NT2/D1 (cell line): ENCODE data around the gene NDUFA9.

ENCODE experiments used
- DNase-seq: peaks from one replicate; pipeline ENCODE4 v3.0.0-alpha.2; 2011; ENCODE audit warnings: low read depth, low spot score
- H3K27me3 ChIP-seq: 2 replicates; pipeline ENCODE4 v1.6.0; 2011; ENCODE audit warnings: mild to moderate bottlenecking; ENCODE audit not compliant: insufficient read length, insufficient read depth
- H3K36me3 ChIP-seq: 2 replicates; pipeline ENCODE4 v1.6.1; 2011; ENCODE audit warnings: mild to moderate bottlenecking, low read length, mixed read lengths; ENCODE audit not compliant: insufficient read depth, insufficient read length
- H3K4me1 ChIP-seq: 2 replicates; pipeline ENCODE4 v1.5.1; 2011; ENCODE audit not compliant: insufficient read depth, insufficient read length
- H3K4me3 ChIP-seq: 2 replicates; pipeline ENCODE4 v1.5.1; 2011; ENCODE audit warnings: low read depth; ENCODE audit not compliant: insufficient read length
- H3K9ac ChIP-seq: 2 replicates; pipeline ENCODE4 v1.6.0; 2011; ENCODE audit warnings: low read depth; ENCODE audit not compliant: insufficient read length
- H3K9me3 ChIP-seq: 2 replicates; pipeline ENCODE4 v1.5.1; 2011; ENCODE audit warnings: mild to moderate bottlenecking, low read length; ENCODE audit not compliant: insufficient read depth
- SUZ12 ChIP-seq: IDR thresholded peaks from 2 replicates; pipeline ENCODE4 v1.6.1; 2011; ENCODE audit not compliant: insufficient read length, insufficient read depth; ENCODE audit errors: extremely low read depth
- YY1 ChIP-seq: IDR thresholded peaks from 2 replicates; pipeline ENCODE4 v1.6.1; 2011; ENCODE audit not compliant: insufficient read length, insufficient read depth
- ZNF274 ChIP-seq: IDR thresholded peaks from 2 replicates; pipeline ENCODE4 v1.6.1; 2011; ENCODE audit warnings: mild to moderate bottlenecking, low read depth, low read length

Gene NDUFA9

DNA sequence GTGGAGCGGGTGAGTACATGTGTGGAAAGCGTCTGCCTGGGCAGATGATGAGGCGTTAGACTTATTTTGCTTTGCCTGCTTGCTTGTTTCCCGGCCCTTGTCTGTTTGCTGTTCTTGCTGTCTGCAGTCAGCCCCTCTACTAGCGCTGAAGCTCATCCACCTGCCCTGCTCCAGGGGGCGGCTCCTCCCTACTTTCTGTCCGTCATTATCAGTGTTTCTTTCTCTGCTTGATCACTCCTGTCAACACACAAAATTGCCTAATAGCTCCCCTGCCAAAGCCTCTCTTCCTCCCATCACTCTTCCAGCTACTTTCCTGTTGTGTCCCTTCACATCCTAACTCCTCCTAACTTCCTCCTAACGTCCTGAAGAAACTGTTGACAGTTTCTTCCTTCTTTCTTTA is 36.4 kb downstream of the NDUFA9 start:
- Histone ChIP-seq H3K4me1 (no peaks in the 10 kb centered on the region), H3K9me3 (peaks cover 23% of the 10 kb centered on the region), H3K9ac (no peak overlapping the region), H3K36me3 (peaks cover 84% of the 10 kb centered on the region), H3K4me3 (no peak overlapping the region), H3K27me3 (no peaks in the 10 kb centered on the region)
- DNase-seq: no peak
- no peak for TF ChIP-seq ZNF274

DNA sequence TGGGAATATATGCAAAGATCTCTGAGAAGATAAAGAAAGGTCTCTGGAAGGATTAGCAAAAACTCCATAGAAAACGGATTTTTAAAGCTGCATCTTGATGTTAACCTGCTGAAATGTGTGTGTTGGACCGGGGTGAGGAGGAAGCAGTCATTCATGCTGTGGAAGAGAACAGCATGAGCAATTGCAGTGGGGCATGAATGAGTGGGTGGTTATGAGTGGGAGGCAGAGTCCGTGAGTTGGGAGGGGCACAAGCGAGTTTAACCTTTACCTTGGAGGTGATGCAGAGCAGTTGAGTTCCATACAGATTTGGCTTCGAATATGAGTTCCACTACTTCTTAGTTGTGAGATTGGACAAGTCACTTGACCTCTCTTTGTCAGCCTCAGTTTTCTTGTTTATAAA is 41.8 kb downstream of the NDUFA9 start:
- H3K9ac ChIP-seq: no peak overlapping the region
- no peak overlapping the region for H3K4me3 ChIP-seq
- no peak for TF ChIP-seq SUZ12
- no peak for TF ChIP-seq YY1
- TF ChIP-seq ZNF274: no peak
- peaks cover 78% of the 10 kb centered on the region for H3K36me3 ChIP-seq
- no peak for DNase-seq
- peaks cover 27% of the 10 kb centered on the region for H3K9me3 ChIP-seq
- H3K27me3 ChIP-seq: no peaks in the 10 kb centered on the region
- H3K4me1 ChIP-seq: no peaks in the 10 kb centered on the region
